ENCODE data around the gene TEDDM1.

Gene TEDDM1

DNA sequence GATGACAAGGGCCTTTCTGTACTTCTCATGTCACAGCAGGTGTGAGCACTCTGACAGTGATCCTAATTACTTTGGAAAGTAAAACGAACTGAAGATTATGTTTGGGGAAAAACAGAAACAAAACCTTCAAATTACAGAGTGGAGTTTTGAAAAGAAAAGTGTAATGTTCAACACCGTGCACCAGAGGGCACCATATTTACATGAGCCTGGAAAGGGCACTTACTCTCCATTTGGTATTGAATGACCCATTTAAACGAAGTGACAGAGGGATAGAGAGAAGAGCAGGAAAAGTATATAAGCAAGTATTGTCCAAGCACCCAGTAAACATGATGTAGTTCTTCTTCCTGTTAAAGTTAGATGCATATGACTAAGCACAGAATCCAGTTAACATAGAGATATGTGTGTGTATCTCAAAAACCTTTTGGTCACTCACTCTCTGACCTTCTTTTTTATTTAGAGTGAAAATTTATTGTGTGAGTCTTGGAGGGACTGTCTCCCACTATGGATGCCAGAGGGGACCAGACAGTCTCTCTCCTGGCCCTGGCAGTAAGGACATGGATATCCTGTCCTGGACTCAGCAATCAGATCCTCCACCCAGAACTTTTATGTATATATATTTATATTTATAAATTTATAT, 45.7 kb upstream of the TEDDM1 start:
- H2AK5ac ChIP-seq (ENCODE audit: low read length) = no peak overlapping the region
- H3K9ac ChIP-seq (ENCODE audit: low read length) = no peak overlapping the region
- no peaks in the 10 kb centered on the region for H3K79me1 ChIP-seq (ENCODE audit: low read length)
- no peak overlapping the region for H2BK120ac ChIP-seq (ENCODE audit: insufficient read depth, low read length, poor library complexity)
- H4K91ac ChIP-seq (ENCODE audit: low read depth, low read length) = no peak overlapping the region
- H4K12ac ChIP-seq (ENCODE audit: low read depth, low read length) = no peak overlapping the region
- WGBS (ENCODE audit: extremely low coverage, insufficient coverage, insufficient read length) = no CpG with 5 or more reads among the region's 3 CpGs
- no peak overlapping the region for H3K4ac ChIP-seq (ENCODE audit: low read depth, low read length)
- no peaks in the 10 kb centered on the region for H3K27me3 ChIP-seq (ENCODE audit: insufficient read depth, low read length)
- H3K27ac ChIP-seq (ENCODE audit: low read depth, low read length) = no peak overlapping the region
- H3K79me2 ChIP-seq (ENCODE audit: control insufficient read depth, insufficient read depth, low read length, poor library complexity) = no peaks in the 10 kb centered on the region
- no peak overlapping the region for H3K23ac ChIP-seq (ENCODE audit: low read length)
- no peak overlapping the region for H2BK12ac ChIP-seq (ENCODE audit: low read length)
- no peak overlapping the region for H2BK5ac ChIP-seq (ENCODE audit: low read depth, low read length, poor library complexity)
- no peak overlapping the region for H3K18ac ChIP-seq (ENCODE audit: low read length)
- no peaks in the 10 kb centered on the region for H3K36me3 ChIP-seq (ENCODE audit: control insufficient read depth in 1 of 2, insufficient read depth in 2 of 2, low read length in 2 of 2)
- H3K4me1 ChIP-seq (ENCODE audit: control insufficient read depth in 1 of 2, insufficient read depth in 2 of 2, low read length in 2 of 2) = no peaks in the 10 kb centered on the region
- no peak overlapping the region for H2AFZ ChIP-seq (ENCODE audit: insufficient read depth, low read length, poor library complexity)
- H3K4me3 ChIP-seq (ENCODE audit: low read depth, low read length) = no peak overlapping the region
- no peak overlapping the region for H3K4me2 ChIP-seq (ENCODE audit: low read length)
- DNase-seq = peak; percentile 27 to 83
- no peak overlapping the region for H3K14ac ChIP-seq (ENCODE audit: low read length)
- no peaks in the 10 kb centered on the region for H3K9me3 ChIP-seq (ENCODE audit: insufficient read depth, low read depth, low read length)
- H4K8ac ChIP-seq (ENCODE audit: low read depth, low read length) = no peak overlapping the region

DNA sequence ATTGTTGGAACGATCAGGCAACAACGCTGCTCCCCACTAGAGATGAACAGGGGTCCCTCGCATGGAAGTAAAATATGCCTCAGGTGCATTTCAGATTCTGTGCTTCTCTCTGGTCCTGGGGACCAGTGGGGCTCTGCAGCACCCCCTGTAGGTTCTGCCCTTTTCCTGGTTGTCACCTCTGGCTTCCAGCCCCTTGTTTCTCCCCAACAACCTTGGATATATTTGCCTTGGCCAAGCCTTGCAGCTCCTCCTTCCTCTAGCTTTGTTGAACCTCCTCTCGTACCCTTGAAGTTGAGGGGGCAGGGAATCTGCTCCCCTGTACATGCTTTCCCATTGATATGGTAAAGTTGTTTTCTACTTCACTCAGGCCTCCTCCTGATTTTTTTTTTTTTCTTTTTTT, 44.0 kb upstream of the TEDDM1 start:
- H4K12ac ChIP-seq (ENCODE audit: low read depth, low read length) = no peak overlapping the region
- no CpG with 5 or more reads among the region's 4 CpGs for WGBS (ENCODE audit: extremely low coverage, insufficient coverage, insufficient read length)
- no peak overlapping the region for H3K18ac ChIP-seq (ENCODE audit: low read length)
- no peaks in the 10 kb centered on the region for H3K36me3 ChIP-seq (ENCODE audit: control insufficient read depth in 1 of 2, insufficient read depth in 2 of 2, low read length in 2 of 2)
- H3K4me3 ChIP-seq (ENCODE audit: low read depth, low read length) = no peak overlapping the region
- H4K8ac ChIP-seq (ENCODE audit: low read depth, low read length) = no peak overlapping the region
- no peak overlapping the region for H3K14ac ChIP-seq (ENCODE audit: low read length)
- no peak overlapping the region for H2BK120ac ChIP-seq (ENCODE audit: insufficient read depth, low read length, poor library complexity)
- H4K91ac ChIP-seq (ENCODE audit: low read depth, low read length) = no peak overlapping the region
- no peak overlapping the region for H2AFZ ChIP-seq (ENCODE audit: insufficient read depth, low read length, poor library complexity)
- DNase-seq = no peak
- H2BK12ac ChIP-seq (ENCODE audit: low read length) = no peak overlapping the region
- no peak overlapping the region for H3K4me2 ChIP-seq (ENCODE audit: low read length)
- H2BK5ac ChIP-seq (ENCODE audit: low read depth, low read length, poor library complexity) = no peak overlapping the region
- no peaks in the 10 kb centered on the region for H3K27me3 ChIP-seq (ENCODE audit: insufficient read depth, low read length)
- no peak overlapping the region for H2AK5ac ChIP-seq (ENCODE audit: low read length)
- no peaks in the 10 kb centered on the region for H3K4me1 ChIP-seq (ENCODE audit: control insufficient read depth in 1 of 2, insufficient read depth in 2 of 2, low read length in 2 of 2)
- no peak overlapping the region for H3K23ac ChIP-seq (ENCODE audit: low read length)
- no peaks in the 10 kb centered on the region for H3K79me2 ChIP-seq (ENCODE audit: control insufficient read depth, insufficient read depth, low read length, poor library complexity)
- H3K4ac ChIP-seq (ENCODE audit: low read depth, low read length) = no peak overlapping the region
- no peak overlapping the region for H3K27ac ChIP-seq (ENCODE audit: low read depth, low read length)
- H3K79me1 ChIP-seq (ENCODE audit: low read length) = no peaks in the 10 kb centered on the region
- H3K9ac ChIP-seq (ENCODE audit: low read length) = no peak overlapping the region
- no peaks in the 10 kb centered on the region for H3K9me3 ChIP-seq (ENCODE audit: insufficient read depth, low read depth, low read length)

DNA sequence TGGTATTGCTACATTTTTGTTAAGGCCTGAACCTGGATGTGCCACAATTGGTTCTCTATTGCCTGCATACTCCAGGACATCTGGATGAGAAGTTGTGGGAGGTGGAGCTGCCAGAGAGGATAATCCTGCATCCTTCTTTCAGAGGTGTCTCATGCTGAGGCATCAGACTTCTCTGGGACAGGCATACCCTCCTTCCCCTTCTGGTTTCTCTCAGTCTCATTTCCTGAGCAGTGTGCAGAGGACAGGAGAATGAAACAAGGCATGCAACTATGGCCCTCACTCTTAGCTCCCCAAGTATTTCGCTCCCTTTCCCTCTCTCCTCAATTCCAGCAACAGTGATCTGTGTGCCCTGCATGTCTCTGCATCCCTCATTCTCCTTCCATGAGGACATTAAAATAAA, 41.9 kb upstream of the TEDDM1 start:
- Histone ChIP-seq H2BK120ac (ENCODE audit: insufficient read depth, low read length, poor library complexity) (no peak overlapping the region), H3K79me1 (ENCODE audit: low read length) (no peaks in the 10 kb centered on the region), H3K27me3 (ENCODE audit: insufficient read depth, low read length) (no peaks in the 10 kb centered on the region), H3K14ac (ENCODE audit: low read length) (no peak overlapping the region), H3K4me3 (ENCODE audit: low read depth, low read length) (no peak overlapping the region), H3K18ac (ENCODE audit: low read length) (no peak overlapping the region), H3K27ac (ENCODE audit: low read depth, low read length) (no peak overlapping the region), H3K36me3 (ENCODE audit: control insufficient read depth in 1 of 2, insufficient read depth in 2 of 2, low read length in 2 of 2) (no peaks in the 10 kb centered on the region), H2BK12ac (ENCODE audit: low read length) (no peak overlapping the region), H2AFZ (ENCODE audit: insufficient read depth, low read length, poor library complexity) (no peak overlapping the region), H3K4me1 (ENCODE audit: control insufficient read depth in 1 of 2, insufficient read depth in 2 of 2, low read length in 2 of 2) (no peaks in the 10 kb centered on the region), H3K79me2 (ENCODE audit: control insufficient read depth, insufficient read depth, low read length, poor library complexity) (no peaks in the 10 kb centered on the region), H3K4me2 (ENCODE audit: low read length) (no peak overlapping the region), H2BK5ac (ENCODE audit: low read depth, low read length, poor library complexity) (no peak overlapping the region), H4K91ac (ENCODE audit: low read depth, low read length) (no peak overlapping the region), H2AK5ac (ENCODE audit: low read length) (no peak overlapping the region), H3K9me3 (ENCODE audit: insufficient read depth, low read depth, low read length) (peaks cover 1% of the 10 kb centered on the region), H4K8ac (ENCODE audit: low read depth, low read length) (no peak overlapping the region), H4K12ac (ENCODE audit: low read depth, low read length) (no peak overlapping the region), H3K23ac (ENCODE audit: low read length) (no peak overlapping the region), H3K9ac (ENCODE audit: low read length) (no peak overlapping the region), H3K4ac (ENCODE audit: low read depth, low read length) (no peak overlapping the region)
- WGBS (ENCODE audit: extremely low coverage, insufficient coverage, insufficient read length) = no CpG with 5 or more reads among the region's 1 CpG
- no peak for DNase-seq

DNA sequence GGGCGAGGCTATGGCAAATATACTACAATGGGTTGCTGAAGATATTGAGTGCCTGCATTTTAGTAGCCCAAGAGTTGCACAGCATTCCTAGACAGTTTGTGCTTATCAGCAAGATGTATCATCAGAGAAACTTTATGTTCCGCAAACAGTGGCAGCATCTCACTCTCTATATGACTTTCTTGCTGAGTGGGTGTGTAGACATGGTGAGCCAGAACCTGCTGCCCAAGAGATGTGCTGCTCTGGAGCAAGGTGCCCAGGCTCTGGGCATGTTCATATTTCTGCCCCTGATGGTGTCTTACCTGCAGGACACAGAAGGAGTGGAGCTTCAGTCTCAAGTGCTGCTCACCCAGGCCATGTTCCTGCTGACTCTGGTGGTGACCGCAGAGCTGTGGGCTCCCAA, 41.3 kb upstream of the TEDDM1 start:
- H2AK5ac ChIP-seq (ENCODE audit: low read length) = no peak overlapping the region
- H3K79me2 ChIP-seq (ENCODE audit: control insufficient read depth, insufficient read depth, low read length, poor library complexity) = no peaks in the 10 kb centered on the region
- H3K9ac ChIP-seq (ENCODE audit: low read length) = no peak overlapping the region
- no peak overlapping the region for H4K12ac ChIP-seq (ENCODE audit: low read depth, low read length)
- no peak overlapping the region for H2BK5ac ChIP-seq (ENCODE audit: low read depth, low read length, poor library complexity)
- H2BK120ac ChIP-seq (ENCODE audit: insufficient read depth, low read length, poor library complexity) = no peak overlapping the region
- no peaks in the 10 kb centered on the region for H3K79me1 ChIP-seq (ENCODE audit: low read length)
- no peaks in the 10 kb centered on the region for H3K27me3 ChIP-seq (ENCODE audit: insufficient read depth, low read length)
- H3K18ac ChIP-seq (ENCODE audit: low read length) = no peak overlapping the region
- H3K4me3 ChIP-seq (ENCODE audit: low read depth, low read length) = no peak overlapping the region
- H3K9me3 ChIP-seq (ENCODE audit: insufficient read depth, low read depth, low read length) = peaks cover 1% of the 10 kb centered on the region
- peak in 1 of 2 donors; percentile 8 for DNase-seq
- no peak overlapping the region for H2AFZ ChIP-seq (ENCODE audit: insufficient read depth, low read length, poor library complexity)
- no peak overlapping the region for H4K91ac ChIP-seq (ENCODE audit: low read depth, low read length)
- no peak overlapping the region for H3K4ac ChIP-seq (ENCODE audit: low read depth, low read length)
- H4K8ac ChIP-seq (ENCODE audit: low read depth, low read length) = no peak overlapping the region
- no peaks in the 10 kb centered on the region for H3K36me3 ChIP-seq (ENCODE audit: control insufficient read depth in 1 of 2, insufficient read depth in 2 of 2, low read length in 2 of 2)
- no peak overlapping the region for H3K23ac ChIP-seq (ENCODE audit: low read length)
- H3K4me1 ChIP-seq (ENCODE audit: control insufficient read depth in 1 of 2, insufficient read depth in 2 of 2, low read length in 2 of 2) = no peaks in the 10 kb centered on the region
- WGBS (ENCODE audit: extremely low coverage, insufficient coverage, insufficient read length) = no CpG with 5 or more reads among the region's 3 CpGs
- H2BK12ac ChIP-seq (ENCODE audit: low read length) = no peak overlapping the region
- no peak overlapping the region for H3K27ac ChIP-seq (ENCODE audit: low read depth, low read length)
- H3K14ac ChIP-seq (ENCODE audit: low read length) = no peak overlapping the region
- no peak overlapping the region for H3K4me2 ChIP-seq (ENCODE audit: low read length)
